Sigmoid colon (tissue), 4 donors: ENCODE measurements around the gene EXOC1.

Source experiments
- EP300 ChIP-seq, 4 donors: sonication (generic); formaldehyde crosslinking; IDR thresholded peaks; one replicate each; pipeline ENCODE4 v1.6.1; 2017; ENCODE audit warnings: antibody characterized with exemption in 4 of 4
- TF ChIP-seq, protein P1 (sequence below), 4 experiments: fragments of 450-650 bp in 3 of 4; fragments of 200-600 bp in 1 of 4; IDR thresholded peaks; one replicate each; pipeline ENCODE4 v1.5.1; 2016 to 2019; ENCODE audit warnings: antibody characterized with exemption in 4 of 4, mild to moderate bottlenecking in 3 of 4, moderate library complexity in 2 of 4

DNA sequence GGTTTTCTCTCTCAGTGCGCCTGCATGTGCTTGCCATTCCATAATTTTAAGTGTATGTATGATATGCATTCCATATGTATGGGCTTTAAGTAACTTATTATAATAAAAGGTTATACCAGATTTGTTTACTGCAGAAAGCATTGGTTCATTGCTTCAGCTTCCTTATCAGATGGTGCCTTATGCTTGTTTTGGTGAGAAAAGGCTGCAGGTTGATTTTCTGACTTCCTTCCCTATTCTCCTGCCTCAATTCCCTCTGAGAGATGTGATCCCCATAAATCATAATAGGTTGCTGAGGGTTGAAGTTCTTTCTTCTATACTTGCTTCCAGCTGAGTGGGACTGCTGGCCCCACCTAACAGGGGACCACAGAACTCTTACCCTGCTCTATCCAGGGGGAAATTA lies 85.0 kb downstream of the EXOC1 start:
- TF ChIP-seq, protein P1, sequence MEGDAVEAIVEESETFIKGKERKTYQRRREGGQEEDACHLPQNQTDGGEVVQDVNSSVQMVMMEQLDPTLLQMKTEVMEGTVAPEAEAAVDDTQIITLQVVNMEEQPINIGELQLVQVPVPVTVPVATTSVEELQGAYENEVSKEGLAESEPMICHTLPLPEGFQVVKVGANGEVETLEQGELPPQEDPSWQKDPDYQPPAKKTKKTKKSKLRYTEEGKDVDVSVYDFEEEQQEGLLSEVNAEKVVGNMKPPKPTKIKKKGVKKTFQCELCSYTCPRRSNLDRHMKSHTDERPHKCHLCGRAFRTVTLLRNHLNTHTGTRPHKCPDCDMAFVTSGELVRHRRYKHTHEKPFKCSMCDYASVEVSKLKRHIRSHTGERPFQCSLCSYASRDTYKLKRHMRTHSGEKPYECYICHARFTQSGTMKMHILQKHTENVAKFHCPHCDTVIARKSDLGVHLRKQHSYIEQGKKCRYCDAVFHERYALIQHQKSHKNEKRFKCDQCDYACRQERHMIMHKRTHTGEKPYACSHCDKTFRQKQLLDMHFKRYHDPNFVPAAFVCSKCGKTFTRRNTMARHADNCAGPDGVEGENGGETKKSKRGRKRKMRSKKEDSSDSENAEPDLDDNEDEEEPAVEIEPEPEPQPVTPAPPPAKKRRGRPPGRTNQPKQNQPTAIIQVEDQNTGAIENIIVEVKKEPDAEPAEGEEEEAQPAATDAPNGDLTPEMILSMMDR (IDR thresholded peaks at IDR 0.05): no peak
- no peak for TF ChIP-seq EP300 (IDR thresholded peaks at IDR 0.05)
